ENCODE data around the gene TEAD1.

DNA sequence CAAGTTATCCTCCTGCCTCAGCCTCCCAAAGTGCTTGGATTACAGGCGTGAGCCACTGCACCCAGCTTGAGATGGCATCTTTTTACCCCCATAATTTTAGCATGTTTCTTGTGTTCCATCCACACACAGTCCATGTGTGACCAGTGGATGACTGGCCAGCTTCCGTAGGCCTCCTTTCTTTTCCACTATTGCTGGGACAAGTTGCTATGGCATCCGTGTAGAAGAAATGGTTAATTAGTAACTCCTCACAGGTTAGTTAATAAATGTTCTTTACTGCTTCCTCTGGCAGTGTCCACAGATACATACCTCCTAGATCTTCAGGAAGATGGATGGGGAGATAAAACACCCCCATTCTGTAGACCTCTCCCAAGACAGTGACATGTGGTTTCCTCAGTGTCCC lies 180.6 kb downstream of the TEAD1 start:
- TF ChIP-seq POLR2A (IDR thresholded peaks at IDR 0.05) = no peak
- no peak for TF ChIP-seq CTCF (IDR thresholded peaks at IDR 0.05)
